ENCODE measurements around the gene CLNS1A.
"Not testable (repeated sequence)": the region's sequence is repeated elsewhere in the genome, so short reads cannot be mapped to it uniquely, and the experiment has no call there.

Gene CLNS1A

DNA sequence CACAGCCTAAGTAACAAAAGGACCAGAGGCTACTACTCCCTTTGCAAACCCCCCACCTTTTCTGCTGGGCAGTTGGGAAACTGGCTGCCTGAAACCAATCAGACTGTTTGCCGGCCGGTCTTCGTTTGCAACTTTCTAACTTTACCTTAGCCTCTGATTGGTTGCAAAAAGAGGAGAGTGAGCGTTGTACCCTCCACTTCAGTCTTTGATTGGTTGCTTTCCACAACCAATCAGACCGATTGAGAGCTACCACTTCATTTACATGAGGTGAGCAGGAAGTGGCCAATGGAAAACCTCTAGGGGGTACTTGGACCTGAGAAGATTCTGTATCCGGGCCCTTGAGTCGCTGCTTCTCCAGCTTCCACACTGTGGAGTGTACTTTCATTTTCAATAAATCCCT, 18.8 kb upstream of the CLNS1A start:
- H3K9me3 ChIP-seq (ENCODE audit: control insufficient read depth, insufficient read depth, low read length): no peaks in the 10 kb centered on the region

DNA sequence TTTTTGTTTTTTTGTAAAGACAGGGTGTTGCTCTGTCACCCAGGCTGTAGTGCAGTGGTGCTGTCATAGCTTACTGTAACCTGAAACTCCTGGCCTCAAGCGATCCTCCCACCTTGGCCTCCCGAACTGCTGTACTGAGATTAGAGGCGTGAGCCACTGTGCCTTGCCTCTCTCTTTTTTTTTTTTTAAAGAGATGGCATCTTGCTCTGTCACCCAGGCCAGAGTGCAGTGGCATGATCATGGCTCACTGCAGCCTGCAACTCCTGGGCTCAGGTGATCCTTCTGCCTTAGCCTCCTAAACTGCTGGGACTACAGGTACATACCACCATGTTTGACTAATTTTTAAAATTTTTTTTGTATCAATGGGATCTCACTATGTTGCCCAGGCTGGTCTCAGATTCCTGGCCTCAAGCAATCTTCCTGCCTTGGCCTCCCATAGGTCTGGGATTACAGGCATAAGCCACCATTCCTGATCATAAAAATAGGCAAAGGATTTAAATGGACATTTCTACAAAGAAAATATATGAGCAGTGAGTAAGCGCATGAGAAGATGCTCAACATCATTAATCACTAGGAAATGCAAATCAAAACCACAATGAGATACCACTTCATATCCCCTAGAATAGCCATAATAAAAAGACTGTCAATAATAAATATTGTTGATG, 17.3 kb upstream of the CLNS1A start:
- Histone ChIP-seq H3K4me3 (ENCODE audit: low read depth, low read length) (no peak overlapping the region), H3K9ac (ENCODE audit: low read depth, low read length) (no peak overlapping the region), H3K27ac (ENCODE audit: low read depth, low read length) (no peak overlapping the region), H3K36me3 (ENCODE audit: control insufficient read depth, insufficient read depth, low read length) (no peaks in the 10 kb centered on the region), H3K4me1 (ENCODE audit: control insufficient read depth, insufficient read depth, low read length) (no peaks in the 10 kb centered on the region), H3K9me3 (ENCODE audit: control insufficient read depth, insufficient read depth, low read length) (no peaks in the 10 kb centered on the region), H3K27me3 (ENCODE audit: control insufficient read depth, insufficient read depth, low read length) (no peaks in the 10 kb centered on the region)

More for the DNA sequence above, 18.8 kb upstream of the CLNS1A start:
- H3K9ac ChIP-seq (ENCODE audit: low read depth, low read length): no peak overlapping the region
- no peak overlapping the region for H3K27ac ChIP-seq (ENCODE audit: low read depth, low read length)
- no peaks in the 10 kb centered on the region for H3K4me1 ChIP-seq (ENCODE audit: control insufficient read depth, insufficient read depth, low read length)
- H3K36me3 ChIP-seq (ENCODE audit: control insufficient read depth, insufficient read depth, low read length): no peaks in the 10 kb centered on the region
- no peaks in the 10 kb centered on the region for H3K27me3 ChIP-seq (ENCODE audit: control insufficient read depth, insufficient read depth, low read length)
- H3K4me3 ChIP-seq (ENCODE audit: low read depth, low read length): no peak overlapping the region

DNA sequence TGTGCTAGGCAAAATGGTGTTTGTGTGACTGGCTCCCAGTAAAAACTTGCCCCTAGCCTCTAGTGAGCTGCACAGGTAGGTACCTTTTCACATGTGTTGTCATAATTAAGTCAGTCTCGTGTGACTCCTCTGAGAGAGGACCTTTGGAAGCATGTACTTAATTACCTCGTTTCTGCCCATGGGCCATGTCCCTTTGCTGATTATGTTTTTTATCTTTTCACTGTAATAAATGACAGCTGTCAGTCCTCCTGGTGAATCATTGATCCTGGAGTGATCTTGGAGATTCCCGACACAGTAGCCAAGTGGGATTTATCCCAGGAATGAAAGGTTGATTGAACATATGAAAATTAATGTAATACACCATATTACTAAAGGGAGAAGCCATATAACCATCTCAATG, 12.5 kb upstream of the CLNS1A start:
- no peaks in the 10 kb centered on the region for H3K4me1 ChIP-seq (ENCODE audit: control insufficient read depth, insufficient read depth, low read length)
- no peaks in the 10 kb centered on the region for H3K9me3 ChIP-seq (ENCODE audit: control insufficient read depth, insufficient read depth, low read length)
- H3K9ac ChIP-seq (ENCODE audit: low read depth, low read length): no peak overlapping the region
- no peaks in the 10 kb centered on the region for H3K27me3 ChIP-seq (ENCODE audit: control insufficient read depth, insufficient read depth, low read length)
- H3K27ac ChIP-seq (ENCODE audit: low read depth, low read length): no peak overlapping the region
- no peak overlapping the region for H3K4me3 ChIP-seq (ENCODE audit: low read depth, low read length)
- H3K36me3 ChIP-seq (ENCODE audit: control insufficient read depth, insufficient read depth, low read length): no peaks in the 10 kb centered on the region

DNA sequence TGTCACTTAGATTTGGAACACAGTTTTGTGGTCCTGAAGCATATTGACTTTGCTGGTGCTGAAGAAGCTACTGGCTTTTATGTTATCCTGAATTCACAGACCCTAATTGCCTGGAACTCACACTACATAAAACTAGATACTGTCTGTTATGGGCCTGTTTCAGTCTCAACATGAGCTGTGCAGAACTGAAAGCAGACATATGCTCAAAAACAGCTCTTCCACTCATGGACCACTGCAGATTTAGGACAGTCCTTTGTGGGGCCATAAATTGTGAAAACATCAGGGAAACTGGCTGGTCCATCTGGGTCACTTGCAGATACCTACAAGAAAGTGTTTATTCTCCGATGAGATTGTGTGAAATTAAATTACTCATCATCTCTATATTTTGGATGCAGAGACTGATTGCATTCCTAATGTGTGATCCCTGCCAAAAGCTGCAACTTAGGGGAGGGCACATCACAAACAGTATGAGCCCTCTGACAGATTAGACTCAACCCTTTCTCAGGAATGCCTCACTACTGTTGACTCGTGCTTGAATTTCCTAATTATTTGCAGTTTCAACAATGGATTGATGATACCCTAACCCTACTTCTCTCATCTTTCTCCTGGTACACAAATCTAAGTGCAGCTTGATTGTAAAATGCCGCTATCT, 10.2 kb upstream of the CLNS1A start:
- Histone ChIP-seq H3K4me3 (ENCODE audit: low read depth, low read length) (no peak overlapping the region), H3K9me3 (ENCODE audit: control insufficient read depth, insufficient read depth, low read length) (no peaks in the 10 kb centered on the region), H3K36me3 (ENCODE audit: control insufficient read depth, insufficient read depth, low read length) (no peaks in the 10 kb centered on the region), H3K27ac (ENCODE audit: low read depth, low read length) (no peak overlapping the region), H3K9ac (ENCODE audit: low read depth, low read length) (no peak overlapping the region), H3K4me1 (ENCODE audit: control insufficient read depth, insufficient read depth, low read length) (no peaks in the 10 kb centered on the region), H3K27me3 (ENCODE audit: control insufficient read depth, insufficient read depth, low read length) (no peaks in the 10 kb centered on the region)

DNA sequence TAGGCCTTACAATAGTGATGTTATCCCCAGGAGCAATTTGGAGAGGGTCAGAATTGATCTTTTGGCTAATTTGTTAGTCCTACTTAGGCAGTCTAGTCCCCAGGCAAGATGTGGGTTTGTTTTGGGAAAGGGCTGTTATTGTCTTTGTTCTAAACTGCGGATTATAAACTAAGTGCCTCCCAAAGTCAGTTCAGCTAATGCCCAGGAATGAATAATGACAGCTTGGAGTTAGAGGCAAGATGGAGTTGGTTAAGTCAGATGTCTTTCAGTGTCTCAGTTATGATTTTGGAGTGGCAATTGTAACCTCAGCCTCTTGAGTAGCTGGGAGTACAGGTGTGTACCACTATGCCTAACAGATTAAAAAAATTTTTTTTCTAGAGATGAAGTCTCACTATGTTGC, 7.3 kb upstream of the CLNS1A start:
- Histone ChIP-seq H3K4me1 (ENCODE audit: control insufficient read depth, insufficient read depth, low read length) (no peaks in the 10 kb centered on the region), H3K36me3 (ENCODE audit: control insufficient read depth, insufficient read depth, low read length) (no peaks in the 10 kb centered on the region), H3K27ac (ENCODE audit: low read depth, low read length) (no peak overlapping the region), H3K27me3 (ENCODE audit: control insufficient read depth, insufficient read depth, low read length) (no peaks in the 10 kb centered on the region), H3K9ac (ENCODE audit: low read depth, low read length) (no peak overlapping the region), H3K4me3 (ENCODE audit: low read depth, low read length) (no peak overlapping the region), H3K9me3 (ENCODE audit: control insufficient read depth, insufficient read depth, low read length) (no peaks in the 10 kb centered on the region)

DNA sequence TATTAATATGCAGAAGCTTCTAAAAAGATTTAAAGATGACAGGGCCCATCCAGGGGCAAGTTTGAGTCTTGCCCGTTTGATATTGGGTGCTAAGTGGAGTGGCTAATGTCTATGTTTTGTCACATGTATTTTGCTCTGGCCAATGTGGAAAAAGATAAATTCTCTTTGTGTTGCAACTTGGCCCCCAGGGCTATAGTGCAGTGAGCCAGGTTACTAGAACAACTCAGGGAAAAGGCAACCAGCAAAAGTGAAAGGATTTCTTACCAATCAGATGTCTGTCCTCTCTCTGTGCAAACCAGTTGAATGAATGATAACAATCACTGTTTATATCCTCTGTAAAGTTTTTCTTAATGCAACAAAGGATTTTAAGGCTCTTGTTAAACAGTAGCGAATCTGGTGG, 4.6 kb upstream of the CLNS1A start:
- no peak overlapping the region for H3K9ac ChIP-seq (ENCODE audit: low read depth, low read length)
- H3K4me3 ChIP-seq (ENCODE audit: low read depth, low read length): no peak overlapping the region
- H3K27me3 ChIP-seq (ENCODE audit: control insufficient read depth, insufficient read depth, low read length): no peaks in the 10 kb centered on the region
- H3K27ac ChIP-seq (ENCODE audit: low read depth, low read length): no peak overlapping the region
- H3K4me1 ChIP-seq (ENCODE audit: control insufficient read depth, insufficient read depth, low read length): peaks cover 5% of the 10 kb centered on the region
- no peaks in the 10 kb centered on the region for H3K9me3 ChIP-seq (ENCODE audit: control insufficient read depth, insufficient read depth, low read length)
- no peaks in the 10 kb centered on the region for H3K36me3 ChIP-seq (ENCODE audit: control insufficient read depth, insufficient read depth, low read length)

DNA sequence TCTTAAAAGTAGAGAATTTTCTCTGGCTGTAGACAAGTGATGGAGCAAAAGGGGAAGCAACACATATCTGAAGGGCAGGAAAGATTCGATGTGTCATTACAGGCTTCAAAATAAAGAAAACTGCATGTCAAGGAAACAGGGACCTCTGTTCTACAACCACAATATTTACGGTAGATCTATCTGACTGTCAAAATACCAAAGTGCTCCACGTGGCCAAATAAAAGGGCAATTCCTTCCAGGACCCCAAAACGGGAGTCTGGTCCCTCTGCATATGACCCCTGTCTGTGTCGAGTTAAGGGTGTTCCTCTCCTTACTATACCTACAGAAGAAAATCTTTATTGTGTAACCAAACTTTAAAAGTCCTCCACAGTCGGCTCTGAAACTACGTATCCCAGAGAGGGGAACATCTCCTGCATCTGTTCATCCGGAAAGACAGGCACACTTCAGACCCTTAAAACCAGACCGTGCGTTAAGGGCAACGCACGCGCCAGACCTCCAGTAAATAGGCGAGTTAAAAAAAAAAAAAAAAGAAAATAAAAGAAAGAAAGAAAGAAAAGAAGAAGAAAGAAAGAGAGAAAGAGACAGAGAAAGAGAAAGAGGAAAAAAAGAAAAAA, 756 bp downstream of the CLNS1A start:
- no peaks in the 10 kb centered on the region for H3K9me3 ChIP-seq (ENCODE audit: control insufficient read depth, insufficient read depth, low read length)
- H3K36me3 ChIP-seq (ENCODE audit: control insufficient read depth, insufficient read depth, low read length): peaks cover 15% of the 10 kb centered on the region
- H3K27me3 ChIP-seq (ENCODE audit: control insufficient read depth, insufficient read depth, low read length): no peaks in the 10 kb centered on the region
- H3K4me1 ChIP-seq (ENCODE audit: control insufficient read depth, insufficient read depth, low read length): peaks cover 10% of the 10 kb centered on the region
- peak overlapping the region; percentile 93 for H3K27ac ChIP-seq (ENCODE audit: low read depth, low read length)
- H3K9ac ChIP-seq (ENCODE audit: low read depth, low read length): peak overlapping the region; percentile 94
- H3K4me3 ChIP-seq (ENCODE audit: low read depth, low read length): peak overlapping the region; percentile 96

DNA sequence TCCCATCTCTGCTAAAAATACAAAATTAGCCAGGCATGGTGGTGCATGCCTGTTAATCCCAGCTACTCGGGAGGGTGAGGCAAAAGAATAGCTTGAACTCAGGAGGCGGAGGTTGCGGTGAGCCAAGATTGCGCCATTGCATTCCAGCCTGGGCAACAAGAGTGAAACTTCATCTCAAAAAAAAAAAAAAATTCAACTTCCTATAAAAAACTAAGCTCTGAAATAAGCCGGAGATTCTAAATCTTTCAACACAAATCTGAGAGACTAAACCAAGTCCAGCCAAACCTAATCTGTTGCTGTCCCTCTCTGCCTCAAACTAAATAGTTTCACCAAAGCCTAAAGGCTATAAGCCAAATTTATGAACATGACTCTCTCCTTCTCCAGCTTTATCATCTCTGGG, 3.7 kb downstream of the CLNS1A start:
- H3K36me3 ChIP-seq (ENCODE audit: control insufficient read depth, insufficient read depth, low read length): peaks cover 21% of the 10 kb centered on the region
- not testable (repeated sequence) for H3K4me3 ChIP-seq (ENCODE audit: low read depth, low read length); H3K4me1 ChIP-seq (ENCODE audit: control insufficient read depth, insufficient read depth, low read length); H3K27ac ChIP-seq (ENCODE audit: low read depth, low read length); H3K9ac ChIP-seq (ENCODE audit: low read depth, low read length); H3K9me3 ChIP-seq (ENCODE audit: control insufficient read depth, insufficient read depth, low read length); H3K27me3 ChIP-seq (ENCODE audit: control insufficient read depth, insufficient read depth, low read length)

DNA sequence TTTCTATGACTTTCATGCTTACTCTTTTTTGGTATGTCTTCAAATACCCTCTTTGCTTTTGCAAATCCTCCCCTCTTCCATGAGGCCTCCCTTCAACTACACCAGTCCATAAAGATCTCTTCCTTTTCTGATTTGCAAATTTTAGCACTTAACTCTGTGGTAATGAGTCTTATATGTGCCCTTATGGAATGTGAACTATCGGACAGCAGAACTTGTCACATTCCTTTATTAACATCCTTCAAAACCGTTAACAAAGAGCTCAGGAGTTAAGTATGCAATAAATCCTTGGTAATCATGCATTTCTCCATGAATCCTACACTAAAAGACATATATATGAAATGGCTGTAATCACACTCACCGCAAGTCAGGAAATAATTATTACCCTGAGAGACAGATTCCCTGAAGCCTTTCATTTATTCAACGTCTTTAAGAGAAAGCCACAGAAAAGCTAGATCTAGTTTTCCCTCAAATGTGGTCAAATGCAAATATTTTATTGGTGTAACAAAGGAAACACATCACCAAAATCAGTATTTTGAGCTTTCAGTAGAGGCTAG, 7.4 kb downstream of the CLNS1A start:
- no peaks in the 10 kb centered on the region for H3K27me3 ChIP-seq (ENCODE audit: control insufficient read depth, insufficient read depth, low read length)
- no peak overlapping the region for H3K9ac ChIP-seq (ENCODE audit: low read depth, low read length)
- no peaks in the 10 kb centered on the region for H3K9me3 ChIP-seq (ENCODE audit: control insufficient read depth, insufficient read depth, low read length)
- H3K4me1 ChIP-seq (ENCODE audit: control insufficient read depth, insufficient read depth, low read length): no peaks in the 10 kb centered on the region
- H3K36me3 ChIP-seq (ENCODE audit: control insufficient read depth, insufficient read depth, low read length): peaks cover 43% of the 10 kb centered on the region
- H3K4me3 ChIP-seq (ENCODE audit: low read depth, low read length): no peak overlapping the region
- H3K27ac ChIP-seq (ENCODE audit: low read depth, low read length): no peak overlapping the region

DNA sequence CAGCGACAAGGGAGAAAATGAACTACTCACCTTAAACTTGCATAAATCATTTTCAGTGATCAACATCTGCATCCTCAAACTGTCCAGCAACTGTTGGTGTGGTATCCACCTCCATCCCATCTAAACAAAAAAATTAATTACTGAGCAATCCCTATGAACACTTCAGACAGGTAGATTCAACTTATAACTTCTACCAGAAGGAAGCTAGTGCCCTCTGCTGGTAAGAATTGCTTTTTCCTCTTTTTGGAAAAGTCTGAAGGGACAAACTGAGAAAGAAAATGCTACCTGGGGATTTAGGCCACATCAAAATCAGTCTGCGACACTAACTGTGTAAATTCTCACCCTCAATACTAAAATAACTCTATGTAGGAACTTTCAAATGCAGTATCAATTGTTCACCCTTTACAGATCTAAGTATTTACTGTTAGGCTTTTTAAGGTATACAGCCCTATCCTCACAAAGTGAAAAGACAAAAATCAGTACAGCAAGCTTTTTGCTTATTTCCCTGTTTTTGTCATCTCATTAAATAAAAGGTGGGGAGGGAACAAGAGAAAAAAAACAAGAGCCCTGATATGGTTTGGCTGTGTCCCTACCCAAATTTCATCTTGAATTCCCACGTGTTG, 17.9 kb downstream of the CLNS1A start:
- Histone ChIP-seq H3K36me3 (ENCODE audit: control insufficient read depth, insufficient read depth, low read length) (peaks cover 82% of the 10 kb centered on the region), H3K4me1 (ENCODE audit: control insufficient read depth, insufficient read depth, low read length) (no peaks in the 10 kb centered on the region), H3K9me3 (ENCODE audit: control insufficient read depth, insufficient read depth, low read length) (no peaks in the 10 kb centered on the region), H3K9ac (ENCODE audit: low read depth, low read length) (no peak overlapping the region), H3K4me3 (ENCODE audit: low read depth, low read length) (no peak overlapping the region), H3K27ac (ENCODE audit: low read depth, low read length) (no peak overlapping the region), H3K27me3 (ENCODE audit: control insufficient read depth, insufficient read depth, low read length) (no peaks in the 10 kb centered on the region)

DNA sequence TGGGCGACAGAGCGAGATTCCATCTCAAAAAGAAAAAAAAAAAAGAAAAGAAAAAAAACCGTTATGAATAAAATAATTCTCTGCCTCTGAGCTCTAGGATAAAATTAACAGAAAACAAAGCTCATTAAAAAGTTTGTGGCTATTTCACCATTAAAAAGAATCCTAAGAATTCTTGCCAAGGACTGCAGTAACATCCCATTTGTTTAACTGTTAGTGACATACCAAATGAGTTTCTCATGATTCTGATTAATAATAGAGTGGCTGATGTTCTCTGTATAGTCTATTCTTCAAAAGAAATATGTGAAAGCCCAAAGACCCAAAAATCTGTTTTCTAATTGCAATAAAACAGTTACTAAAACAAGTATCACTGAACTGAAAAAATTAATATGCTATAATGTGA, 19.7 kb downstream of the CLNS1A start:
- Histone ChIP-seq H3K9me3 (ENCODE audit: control insufficient read depth, insufficient read depth, low read length) (no peaks in the 10 kb centered on the region), H3K36me3 (ENCODE audit: control insufficient read depth, insufficient read depth, low read length) (peaks cover 80% of the 10 kb centered on the region), H3K27ac (ENCODE audit: low read depth, low read length) (no peak overlapping the region), H3K27me3 (ENCODE audit: control insufficient read depth, insufficient read depth, low read length) (no peaks in the 10 kb centered on the region), H3K4me1 (ENCODE audit: control insufficient read depth, insufficient read depth, low read length) (no peaks in the 10 kb centered on the region), H3K4me3 (ENCODE audit: low read depth, low read length) (no peak overlapping the region), H3K9ac (ENCODE audit: low read depth, low read length) (no peak overlapping the region)

Measured in HUES48 (cell line).